GM20000 (cell line): ENCODE measurements around the gene PTRHD1.
A peak's percentile ranks its signal among the peaks of the same experiment; 100 is the strongest.

Experiments used
- DNase-seq: peaks from one replicate; pipeline ENCODE4 v3.0.0; 2012; ENCODE audit warnings: low spot score
- CTCF ChIP-seq: IDR thresholded peaks from 2 replicates; pipeline ENCODE4 v1.5.1; 2012; ENCODE audit warnings: mild to moderate bottlenecking, control low read depth; ENCODE audit errors: extremely low read depth, missing control alignments

Gene PTRHD1

DNA sequence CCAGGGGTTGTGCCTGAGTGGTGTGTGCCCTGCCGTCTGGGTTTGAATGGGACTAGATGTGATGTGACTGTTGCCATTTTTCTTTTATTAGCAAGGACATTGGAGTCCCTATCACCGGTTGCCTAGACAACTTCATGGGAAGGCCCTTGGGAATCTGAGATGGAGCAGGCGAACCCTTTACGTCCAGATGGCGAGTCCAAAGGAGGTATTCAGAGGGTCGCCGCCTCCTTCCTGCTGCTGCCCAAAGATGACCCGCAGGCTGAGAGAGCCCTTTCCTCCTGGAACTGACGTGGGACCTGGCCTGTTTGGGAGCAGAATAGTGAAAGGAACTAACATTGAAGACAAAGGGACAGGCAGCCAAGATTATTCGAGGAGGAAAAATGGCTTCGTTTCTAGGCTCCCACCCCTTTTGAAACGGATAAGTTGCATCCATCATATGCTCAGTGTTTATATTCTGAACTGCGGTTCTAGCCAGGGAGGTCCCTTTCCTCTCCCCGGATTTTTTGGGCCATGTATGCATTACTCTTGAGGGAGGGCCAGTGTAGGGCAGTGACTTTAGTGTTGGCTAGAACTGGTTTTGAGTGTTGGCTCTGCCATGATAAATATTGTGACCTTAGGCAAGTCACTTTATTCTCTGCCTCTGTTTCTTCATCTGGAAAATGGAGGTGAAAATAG, 707 bp upstream of the PTRHD1 start:
- peak; percentile 19 for DNase-seq
- TF ChIP-seq CTCF = no peak

- DNase-seq = no peak
- no peak for TF ChIP-seq CTCF
Observed at GRCh38 chr2:24792542-24792873, 683 bp downstream of the PTRHD1 start.

GRCh38 chr2:24791452-24791851, 1.7 kb downstream of the PTRHD1 start:
- no peak for TF ChIP-seq CTCF
- DNase-seq = no peak

DNA sequence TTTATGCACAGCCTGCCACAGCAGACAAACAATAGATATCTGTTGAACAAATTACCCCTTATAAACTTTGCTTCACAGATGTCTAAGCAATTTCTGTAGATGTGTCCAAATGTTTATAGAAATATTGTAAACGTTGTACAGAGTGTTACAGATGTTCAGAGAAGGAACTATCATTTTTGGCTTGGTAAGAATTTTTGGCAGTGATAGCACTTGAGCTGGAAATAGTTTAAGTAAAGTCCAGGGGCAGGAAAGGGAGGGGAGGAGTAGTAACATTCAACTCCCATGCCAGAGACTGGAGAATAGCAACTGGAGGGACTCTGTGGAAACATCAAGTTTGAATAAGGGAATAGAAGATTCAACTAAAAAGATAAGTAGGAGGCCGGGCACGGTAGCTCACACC, 4.4 kb downstream of the PTRHD1 start:
- no peak for TF ChIP-seq CTCF

DNA sequence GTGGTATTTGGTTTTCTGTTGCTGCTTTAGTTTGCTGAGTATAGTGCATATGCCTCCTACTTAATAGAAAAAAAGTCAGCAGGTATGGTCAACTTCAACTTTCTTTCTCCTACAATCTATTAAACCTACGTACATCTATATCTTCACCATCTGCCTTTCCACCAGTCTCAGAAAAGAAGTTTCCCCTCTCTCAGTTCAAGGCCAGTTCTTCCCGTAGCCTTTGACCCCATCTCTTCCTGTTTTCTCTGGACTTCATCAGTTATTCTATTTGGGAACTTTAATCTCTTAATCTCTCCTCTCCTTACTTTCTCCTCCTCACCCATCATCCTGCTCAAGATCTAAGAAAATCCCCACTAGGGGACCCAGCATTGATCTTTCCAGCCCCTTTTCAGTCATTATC, 5.7 kb downstream of the PTRHD1 start:
- DNase-seq = no peak
- no peak for TF ChIP-seq CTCF

More for the DNA sequence above, 4.4 kb downstream of the PTRHD1 start:
- no peak for DNase-seq

DNA sequence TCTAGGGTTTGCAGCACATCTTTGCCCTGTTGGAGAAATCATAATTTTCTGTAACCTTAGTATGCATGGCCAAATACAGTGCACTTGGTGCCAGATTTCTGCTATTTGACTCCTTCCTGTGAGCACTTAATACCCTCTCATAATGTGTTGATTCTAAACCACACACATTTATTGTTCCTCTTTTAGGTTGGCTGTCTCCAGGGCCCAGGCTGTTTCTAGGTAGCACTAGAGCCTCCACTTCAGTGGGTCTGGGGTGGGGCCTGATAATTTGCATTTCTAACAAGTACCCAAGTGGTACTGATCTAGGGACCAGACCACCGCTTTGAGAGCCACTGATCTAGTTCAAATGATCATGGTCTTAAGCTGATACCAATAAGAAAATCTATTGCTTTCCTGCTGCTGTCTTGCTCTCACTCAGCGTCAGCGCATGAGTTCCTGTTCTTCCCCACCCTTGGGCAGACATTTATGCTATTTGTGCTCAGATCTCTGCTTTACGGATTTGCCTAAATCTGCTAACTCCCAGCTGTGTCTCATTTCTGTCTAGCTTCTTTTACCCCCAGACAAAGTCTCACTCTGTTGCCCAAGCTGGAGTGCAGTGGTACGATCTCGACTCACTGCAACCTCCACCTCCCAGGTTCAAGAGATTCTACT, 7.4 kb downstream of the PTRHD1 start:
- DNase-seq = peak; percentile 34
- no peak for TF ChIP-seq CTCF

- DNase-seq = no peak
- TF ChIP-seq CTCF = no peak
Observed at GRCh38 chr2:24783641-24784040, 9.6 kb downstream of the PTRHD1 start.
